ENCODE measurements around the gene SIRT7.
A peak's percentile ranks its signal among the peaks of the same experiment; 100 is the strongest.

SIRT7 gene

GRCh38 chr17:81959362-81960129 is 41.6 kb upstream of the SIRT7 start:
- TF ChIP-seq TAF1 (IDR thresholded peaks at IDR 0.05; ENCODE audit: low read depth) (no peak), TCF12 (IDR thresholded peaks at IDR 0.05; ENCODE audit: low read depth) (no peak), USF1 (IDR thresholded peaks at IDR 0.05) (no peak), TEAD4 (IDR thresholded peaks at IDR 0.05) (peak; percentile 2; the same call in 1 of the 2 replicates), RAD21 (IDR thresholded peaks at IDR 0.05; ENCODE audit: low read depth) (peak; percentile 81), NFIC (IDR thresholded peaks at IDR 0.05) (no peak), ZBTB7A (IDR thresholded peaks at IDR 0.05; ENCODE audit: low read depth) (no peak), CEBPB (IDR thresholded peaks at IDR 0.05) (no peak), FOXM1 (IDR thresholded peaks at IDR 0.05; ENCODE audit: borderline replicate concordance, low read depth) (no peak), EP300 (IDR thresholded peaks at IDR 0.05; ENCODE audit: borderline replicate concordance) (no peak), MAX (IDR thresholded peaks at IDR 0.05) (no peak; the same call in 1 of the 2 replicates), EGR1 (IDR thresholded peaks at IDR 0.05) (no peak), CREB1 (IDR thresholded peaks at IDR 0.05; ENCODE audit: low read depth) (no peak), YY1 (IDR thresholded peaks at IDR 0.05; ENCODE audit: low read depth) (0 out of 2 replicates have a peak, but pooled peaks have one; percentile 9)
- TF ChIP-seq, protein P1, sequence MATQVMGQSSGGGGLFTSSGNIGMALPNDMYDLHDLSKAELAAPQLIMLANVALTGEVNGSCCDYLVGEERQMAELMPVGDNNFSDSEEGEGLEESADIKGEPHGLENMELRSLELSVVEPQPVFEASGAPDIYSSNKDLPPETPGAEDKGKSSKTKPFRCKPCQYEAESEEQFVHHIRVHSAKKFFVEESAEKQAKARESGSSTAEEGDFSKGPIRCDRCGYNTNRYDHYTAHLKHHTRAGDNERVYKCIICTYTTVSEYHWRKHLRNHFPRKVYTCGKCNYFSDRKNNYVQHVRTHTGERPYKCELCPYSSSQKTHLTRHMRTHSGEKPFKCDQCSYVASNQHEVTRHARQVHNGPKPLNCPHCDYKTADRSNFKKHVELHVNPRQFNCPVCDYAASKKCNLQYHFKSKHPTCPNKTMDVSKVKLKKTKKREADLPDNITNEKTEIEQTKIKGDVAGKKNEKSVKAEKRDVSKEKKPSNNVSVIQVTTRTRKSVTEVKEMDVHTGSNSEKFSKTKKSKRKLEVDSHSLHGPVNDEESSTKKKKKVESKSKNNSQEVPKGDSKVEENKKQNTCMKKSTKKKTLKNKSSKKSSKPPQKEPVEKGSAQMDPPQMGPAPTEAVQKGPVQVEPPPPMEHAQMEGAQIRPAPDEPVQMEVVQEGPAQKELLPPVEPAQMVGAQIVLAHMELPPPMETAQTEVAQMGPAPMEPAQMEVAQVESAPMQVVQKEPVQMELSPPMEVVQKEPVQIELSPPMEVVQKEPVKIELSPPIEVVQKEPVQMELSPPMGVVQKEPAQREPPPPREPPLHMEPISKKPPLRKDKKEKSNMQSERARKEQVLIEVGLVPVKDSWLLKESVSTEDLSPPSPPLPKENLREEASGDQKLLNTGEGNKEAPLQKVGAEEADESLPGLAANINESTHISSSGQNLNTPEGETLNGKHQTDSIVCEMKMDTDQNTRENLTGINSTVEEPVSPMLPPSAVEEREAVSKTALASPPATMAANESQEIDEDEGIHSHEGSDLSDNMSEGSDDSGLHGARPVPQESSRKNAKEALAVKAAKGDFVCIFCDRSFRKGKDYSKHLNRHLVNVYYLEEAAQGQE (IDR thresholded peaks at IDR 0.05; ENCODE audit: low read depth), result no peak

DNA sequence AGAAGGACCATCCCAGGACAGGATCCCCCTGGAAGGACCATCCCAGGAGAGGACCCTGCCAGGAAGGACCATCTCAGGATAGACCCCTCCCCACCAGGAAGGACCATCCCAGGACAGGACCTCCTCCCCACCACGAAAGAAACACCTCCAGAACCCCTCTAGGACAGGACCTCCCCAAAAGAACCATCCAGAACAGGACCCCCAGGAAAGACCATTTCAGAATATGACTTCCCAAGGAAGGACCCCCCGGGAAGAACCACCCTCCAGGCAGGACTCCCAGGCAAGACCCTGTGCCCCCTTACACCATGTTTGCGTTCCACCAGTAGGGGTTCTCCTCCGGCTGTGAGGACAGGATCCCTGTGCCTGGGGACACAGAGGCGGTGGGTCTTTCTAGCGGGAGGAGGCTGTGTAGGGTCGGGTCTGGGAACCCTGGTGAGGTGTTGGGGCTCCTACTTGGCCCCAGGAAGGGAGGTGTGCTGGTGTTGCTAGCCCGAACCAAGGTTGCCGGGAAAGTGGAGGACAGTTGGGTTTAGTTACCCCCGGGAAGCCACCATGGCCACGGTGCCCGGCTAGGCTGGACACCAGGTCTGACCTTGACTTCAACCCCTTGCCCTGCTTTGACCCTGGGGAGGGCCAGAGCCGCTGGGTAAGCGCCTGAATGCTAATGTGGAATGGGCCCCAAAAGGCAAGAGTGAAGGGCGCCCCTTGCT is 40.8 kb upstream of the SIRT7 start:
- TF ChIP-seq CEBPB (IDR thresholded peaks at IDR 0.05), result no peak
- no peak for TF ChIP-seq FOXM1 (IDR thresholded peaks at IDR 0.05; ENCODE audit: borderline replicate concordance, low read depth)
- no peak for TF ChIP-seq EGR1 (IDR thresholded peaks at IDR 0.05)
- no peak for TF ChIP-seq TCF12 (IDR thresholded peaks at IDR 0.05; ENCODE audit: low read depth)
- no peak for TF ChIP-seq ZBTB7A (IDR thresholded peaks at IDR 0.05; ENCODE audit: low read depth)
- TF ChIP-seq USF1 (IDR thresholded peaks at IDR 0.05), result no peak
- TF ChIP-seq, protein P1 (IDR thresholded peaks at IDR 0.05; ENCODE audit: low read depth), result no peak
- no peak for TF ChIP-seq YY1 (IDR thresholded peaks at IDR 0.05; ENCODE audit: low read depth)
- TF ChIP-seq TEAD4 (IDR thresholded peaks at IDR 0.05), result no peak
- no peak for TF ChIP-seq TAF1 (IDR thresholded peaks at IDR 0.05; ENCODE audit: low read depth)

DNA sequence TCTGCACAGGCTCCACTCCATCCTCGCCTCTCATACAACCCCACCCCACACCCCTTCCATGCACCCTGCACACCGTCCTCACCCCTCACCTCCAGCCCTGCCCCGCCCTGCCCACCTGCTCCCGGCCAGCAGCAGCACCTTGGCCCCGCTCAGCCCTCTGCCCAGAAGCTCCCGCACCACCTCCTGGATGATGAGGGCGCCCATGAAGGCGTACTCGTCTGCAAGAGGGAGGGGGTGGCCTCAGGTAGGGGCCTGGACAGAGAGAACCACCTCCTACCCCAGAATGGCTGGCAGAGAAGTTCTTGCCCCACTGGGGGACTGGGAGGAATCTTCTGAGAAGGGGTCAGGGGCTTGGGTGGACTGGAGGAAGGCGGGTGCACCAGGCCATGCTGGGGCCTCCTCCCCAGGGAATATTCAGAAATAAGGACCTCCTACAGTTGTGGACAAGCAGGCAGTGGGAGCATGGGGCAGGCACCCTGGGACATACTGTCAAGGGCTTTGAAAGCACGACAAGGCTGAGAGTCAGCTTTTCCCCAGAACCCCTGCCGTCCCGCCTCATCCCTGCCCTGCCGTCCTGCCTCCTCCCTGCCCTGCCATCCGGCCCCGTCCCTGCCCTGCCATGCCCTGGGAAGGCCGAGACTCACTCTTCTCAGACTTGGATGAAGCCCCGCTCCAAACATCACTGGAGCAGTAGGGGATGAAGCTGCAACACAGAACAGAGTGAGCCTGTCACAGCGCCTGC is 39.9 kb upstream of the SIRT7 start:
- TF ChIP-seq YY1 (IDR thresholded peaks at IDR 0.05; ENCODE audit: low read depth) (no peak), NFIC (IDR thresholded peaks at IDR 0.05) (no peak), USF1 (IDR thresholded peaks at IDR 0.05) (no peak), TAF1 (IDR thresholded peaks at IDR 0.05; ENCODE audit: low read depth) (no peak), EGR1 (IDR thresholded peaks at IDR 0.05) (no peak), EP300 (IDR thresholded peaks at IDR 0.05; ENCODE audit: borderline replicate concordance) (no peak), CREB1 (IDR thresholded peaks at IDR 0.05; ENCODE audit: low read depth) (no peak), TEAD4 (IDR thresholded peaks at IDR 0.05) (no peak), CEBPB (IDR thresholded peaks at IDR 0.05) (no peak), TCF12 (IDR thresholded peaks at IDR 0.05; ENCODE audit: low read depth) (no peak)
- TF ChIP-seq, protein P1 (IDR thresholded peaks at IDR 0.05; ENCODE audit: low read depth), result no peak

Data from Ishikawa (cell line).